ENCODE results near the gene SLC16A3. TPM values are rescaled to one million over a fixed set of nuclear protein-coding genes. Genes with fewer than 3 reads are reported as not detected.

The SLC16A3 gene
- total RNA-seq, 2 experiments from 2014 or later: 93.4 to 99.0 TPM

DNA sequence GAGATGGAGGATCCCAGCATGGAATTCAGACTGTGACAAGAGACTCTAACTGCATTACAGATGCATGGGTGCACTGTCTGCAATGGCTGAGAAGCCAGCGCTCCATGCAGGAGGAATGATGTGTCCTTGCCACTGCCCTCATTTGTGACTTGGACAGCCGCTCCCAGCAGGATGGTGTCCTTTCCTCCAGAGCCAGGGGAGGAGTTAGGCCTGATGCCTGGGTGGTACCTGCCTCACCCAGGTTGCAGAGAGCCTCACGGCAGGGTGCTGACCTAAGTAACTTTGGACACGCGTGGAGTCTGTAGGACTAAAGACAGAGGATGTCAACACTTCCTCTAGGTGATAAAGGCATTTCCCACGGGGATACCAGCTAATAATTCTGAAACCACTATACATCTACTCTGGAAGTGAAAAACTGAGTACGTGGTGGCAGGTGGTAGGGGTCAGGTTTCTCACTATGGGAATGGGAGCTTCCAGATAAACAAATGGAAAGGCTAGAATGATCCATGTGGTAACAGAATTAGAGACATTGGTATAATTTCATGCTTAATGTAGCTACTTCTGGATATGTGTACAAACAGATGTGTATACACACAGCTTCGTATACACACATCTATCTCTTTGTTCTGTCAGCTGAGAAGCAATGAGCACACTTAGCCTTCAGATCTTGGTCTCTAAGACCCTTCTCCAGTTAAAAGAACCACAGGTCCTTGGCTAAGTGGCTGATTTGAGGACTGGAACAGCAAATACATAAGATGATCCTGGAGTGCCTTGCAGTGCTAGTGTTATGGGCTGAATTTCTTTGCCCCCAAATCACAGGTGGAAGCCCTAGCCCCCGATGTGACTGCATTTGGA is 58.4 kb downstream of the SLC16A3 start:
- ATAC-seq (ENCODE audit: poor library complexity): no peak
- H3K4me1 Mint-ChIP-seq (ENCODE audit: low read depth): peaks cover 12% of the 10 kb centered on the region
- no peak overlapping the region for H3K27ac ChIP-seq (ENCODE audit: low read depth in 1 of 2, low read length in 2 of 2)
- POLR2A ChIA-PET: no interaction called here
- intact Hi-C loops (cut with DNase I, micrococcal nuclease): no loop called here
- no peaks in the 10 kb centered on the region for H3K27me3 ChIP-seq (ENCODE audit: control insufficient read depth in 1 of 2, insufficient read depth in 2 of 2, low read length in 2 of 2)
- peaks cover 0 to 4% of the 10 kb centered on the region in 2 experiments for H3K9me3 ChIP-seq (ENCODE audit: control insufficient read depth in 1 of 2, insufficient read depth in 1 of 2, low read length in 2 of 2)
- no peak overlapping the region for H3K27ac Mint-ChIP-seq
- H3K36me3 Mint-ChIP-seq (ENCODE audit: low read depth): no peaks in the 10 kb centered on the region
- DNase-seq: no peak
- TF ChIP-seq, protein P1, sequence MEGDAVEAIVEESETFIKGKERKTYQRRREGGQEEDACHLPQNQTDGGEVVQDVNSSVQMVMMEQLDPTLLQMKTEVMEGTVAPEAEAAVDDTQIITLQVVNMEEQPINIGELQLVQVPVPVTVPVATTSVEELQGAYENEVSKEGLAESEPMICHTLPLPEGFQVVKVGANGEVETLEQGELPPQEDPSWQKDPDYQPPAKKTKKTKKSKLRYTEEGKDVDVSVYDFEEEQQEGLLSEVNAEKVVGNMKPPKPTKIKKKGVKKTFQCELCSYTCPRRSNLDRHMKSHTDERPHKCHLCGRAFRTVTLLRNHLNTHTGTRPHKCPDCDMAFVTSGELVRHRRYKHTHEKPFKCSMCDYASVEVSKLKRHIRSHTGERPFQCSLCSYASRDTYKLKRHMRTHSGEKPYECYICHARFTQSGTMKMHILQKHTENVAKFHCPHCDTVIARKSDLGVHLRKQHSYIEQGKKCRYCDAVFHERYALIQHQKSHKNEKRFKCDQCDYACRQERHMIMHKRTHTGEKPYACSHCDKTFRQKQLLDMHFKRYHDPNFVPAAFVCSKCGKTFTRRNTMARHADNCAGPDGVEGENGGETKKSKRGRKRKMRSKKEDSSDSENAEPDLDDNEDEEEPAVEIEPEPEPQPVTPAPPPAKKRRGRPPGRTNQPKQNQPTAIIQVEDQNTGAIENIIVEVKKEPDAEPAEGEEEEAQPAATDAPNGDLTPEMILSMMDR (IDR thresholded peaks at IDR 0.05): no peak
- no peaks in the 10 kb centered on the region for H3K36me3 ChIP-seq (ENCODE audit: insufficient read depth, low read length)
- H3K4me1 ChIP-seq (ENCODE audit: insufficient read depth, low read length): peaks cover 23% of the 10 kb centered on the region
- CTCF ChIA-PET: no interaction called here
- no peak overlapping the region for H3K4me3 Mint-ChIP-seq
- H3K9me3 Mint-ChIP-seq: no peaks in the 10 kb centered on the region
- no peak overlapping the region for H3K4me3 ChIP-seq (ENCODE audit: low read length)
- H3K27me3 Mint-ChIP-seq: no peaks in the 10 kb centered on the region

DNA sequence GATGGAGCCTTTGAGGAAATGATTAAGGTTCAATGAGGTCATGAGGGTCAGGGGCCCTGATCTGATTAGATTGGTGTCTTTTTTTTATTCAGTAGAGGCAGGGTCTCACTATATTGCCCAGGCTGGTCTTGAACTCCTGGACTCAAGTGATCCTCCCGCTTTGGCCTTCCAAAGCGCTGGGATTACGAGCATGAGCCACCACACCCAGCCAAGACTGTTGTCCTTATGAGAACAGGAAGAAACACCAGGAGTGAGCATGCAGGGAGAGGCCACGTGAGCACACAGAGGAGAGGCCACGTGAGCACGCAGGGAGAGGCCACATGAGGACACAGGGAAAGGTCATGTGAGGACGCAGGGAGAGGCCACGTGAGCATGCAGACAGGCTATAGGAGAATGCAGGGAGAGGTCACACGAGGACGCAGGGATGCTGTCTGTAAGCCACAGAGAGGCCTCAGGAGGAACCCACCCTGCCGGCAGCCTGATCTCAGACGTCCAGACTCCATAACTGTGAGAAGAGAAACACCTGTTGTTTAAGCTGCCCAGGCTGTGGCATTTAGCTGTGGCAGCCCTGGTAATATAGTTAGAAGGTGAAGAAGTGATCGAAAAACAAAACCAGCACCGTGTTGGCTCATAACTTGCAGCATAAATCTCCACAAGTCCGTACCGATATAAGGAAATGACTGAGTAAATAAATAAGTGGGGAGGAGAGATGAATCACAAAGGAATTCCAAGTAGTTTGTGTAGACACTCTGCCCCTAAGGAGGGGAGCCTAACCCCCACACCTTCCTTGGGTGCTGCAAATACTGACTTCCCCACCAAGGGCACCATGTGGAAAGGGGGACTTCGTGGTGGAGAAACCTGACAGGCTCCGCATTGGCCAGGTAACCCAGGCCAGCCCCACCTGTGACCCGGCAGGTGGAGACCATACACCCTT is 59.3 kb downstream of the SLC16A3 start:
- Histone ChIP-seq H3K27ac (ENCODE audit: low read depth in 1 of 2, low read length in 2 of 2) (no peak overlapping the region), H3K4me3 (ENCODE audit: low read length) (no peak overlapping the region), H3K9me3 (ENCODE audit: control insufficient read depth in 1 of 2, insufficient read depth in 1 of 2, low read length in 2 of 2) (peaks cover 0 to 4% of the 10 kb centered on the region in 2 experiments), H3K36me3 (ENCODE audit: insufficient read depth, low read length) (no peaks in the 10 kb centered on the region), H3K27me3 (ENCODE audit: control insufficient read depth in 1 of 2, insufficient read depth in 2 of 2, low read length in 2 of 2) (no peaks in the 10 kb centered on the region), H3K4me1 (ENCODE audit: insufficient read depth, low read length) (peaks cover 17% of the 10 kb centered on the region)
- DNase-seq (no peak), ATAC-seq (ENCODE audit: poor library complexity) (no peak)
- intact Hi-C loops (cut with DNase I, micrococcal nuclease): no loop called here
- ChIA-PET CTCF (no interaction called here), POLR2A (interaction anchor here (1.4 kb wide), 1 partner anchor 10 kb away, joined by 4 read pairs; no protein-coding TSS in a partner anchor)
- Mint-ChIP-seq H3K27ac (no peak overlapping the region), H3K36me3 (ENCODE audit: low read depth) (peaks cover 5% of the 10 kb centered on the region), H3K4me1 (ENCODE audit: low read depth) (peaks cover 17% of the 10 kb centered on the region), H3K27me3 (no peaks in the 10 kb centered on the region), H3K4me3 (peak overlapping the region; percentile 20), H3K9me3 (no peaks in the 10 kb centered on the region)
- TF ChIP-seq, protein P1 (IDR thresholded peaks at IDR 0.05): no peak

Small RNA genes within 50 kb of the gene (microRNA-seq; reads per million reads assigned to microRNA genes)
- gene MIR6787 (ENCODE audit: borderline microRNAs expressed, borderline replicate concordance): not detected

Other genes starting within 250 kb of the SLC16A3 start
- 10 to 100 TPM; 14.9 to 19.6 TPM for gene CENPX, start 206.2 kb upstream of the SLC16A3 start, total RNA-seq
- 10 to 100 TPM; 17.7 to 17.9 TPM for gene LRRC45, start 205.7 kb upstream of the SLC16A3 start, total RNA-seq
- gene RAC3, start 197.4 kb upstream of the SLC16A3 start, total RNA-seq: 1 to 10 TPM; 3.3 to 5.3 TPM
- 100 to 1,000 TPM; 103 to 119 TPM for gene DCXR, start 191.3 kb upstream of the SLC16A3 start, total RNA-seq
- 10 to 100 TPM; 28.1 to 31.2 TPM for gene RFNG, start 177.2 kb upstream of the SLC16A3 start, total RNA-seq
- gene GPS1, start 177.1 kb upstream of the SLC16A3 start, total RNA-seq: 10 to 100 TPM; 64.6 to 69.3 TPM
- 100 to 1,000 TPM; 160 to 163 TPM for gene DUS1L, start 163.2 kb upstream of the SLC16A3 start, total RNA-seq
- 100 to 1,000 TPM; 168 to 174 TPM for gene FASN, start 130.8 kb upstream of the SLC16A3 start, total RNA-seq
- 100 to 1,000 TPM; 129 to 135 TPM for gene CCDC57, start 16.2 kb upstream of the SLC16A3 start, total RNA-seq
- 100 to 1,000 TPM; 277 to 286 TPM for gene CSNK1D, start 44.7 kb downstream of the SLC16A3 start, total RNA-seq
- 100 to 1,000 TPM; 225 to 234 TPM for gene CD7, start 88.6 kb downstream of the SLC16A3 start, total RNA-seq
- gene SECTM1, start 104.7 kb downstream of the SLC16A3 start, total RNA-seq: 1 to 10 TPM; 2.1 to 3.1 TPM
- gene TEX19, start 130.2 kb downstream of the SLC16A3 start, total RNA-seq: not detected
- not detected for gene UTS2R, start 142.7 kb downstream of the SLC16A3 start, total RNA-seq
- gene HEXD, start 189.3 kb downstream of the SLC16A3 start, total RNA-seq: 10 to 100 TPM; 27.8 to 31.2 TPM
- gene OGFOD3, start 189.5 kb downstream of the SLC16A3 start, total RNA-seq: 10 to 100 TPM; 12.9 to 13.7 TPM
- gene CYBC1, start 221.7 kb downstream of the SLC16A3 start, total RNA-seq: 10 to 100 TPM; 60.2 to 62.4 TPM
- 10 to 100 TPM; 57.1 to 62.0 TPM for gene NARF, start 229.7 kb downstream of the SLC16A3 start, total RNA-seq